ENCODE measurements around the gene KCTD14. TPM values are rescaled to one million over a fixed set of nuclear protein-coding genes. Genes with fewer than 3 reads are reported as not detected.
"Not testable (repeated sequence)": the region's sequence is repeated elsewhere in the genome, so short reads cannot be mapped to it uniquely, and the experiment has no call there.

KCTD14 gene
- total RNA-seq, 2 experiments from 2014 or later = not detected

- Histone ChIP-seq H3K4me2 (ENCODE audit: low read length) (no peak overlapping the region), H3K79me2 (ENCODE audit: insufficient read depth, low read depth, low read length) (peaks cover 32% of the 10 kb centered on the region), H4K20me1 (ENCODE audit: insufficient read depth, low read length) (no peaks in the 10 kb centered on the region), H3K9me3 (ENCODE audit: low read length) (no peaks in the 10 kb centered on the region), H3K4me1 (ENCODE audit: insufficient read depth, low read length, poor library complexity, severe bottlenecking) (peaks cover 21% of the 10 kb centered on the region), H2AFZ (ENCODE audit: low read length) (no peak overlapping the region), H3K27ac (ENCODE audit: low read depth, low read length, poor library complexity, severe bottlenecking) (no peak overlapping the region), H3K4me3 (ENCODE audit: low read depth, low read length, poor library complexity, severe bottlenecking) (no peak overlapping the region), H3K9me2 (ENCODE audit: insufficient read depth, low read length) (no peaks in the 10 kb centered on the region), H3K36me3 (ENCODE audit: insufficient read depth, low read length) (peaks cover 56% of the 10 kb centered on the region)
- no peak for DNase-seq (ENCODE audit: low spot score)
- no TSS peak for BruUV-seq (replicated peaks)
- no peak for TF ChIP-seq CTCF (conservative IDR thresholded peaks at IDR 0.05; ENCODE audit: low read length)
- TF ChIP-seq EZH2phosphoT487 (IDR thresholded peaks at IDR 0.05; ENCODE audit: borderline replicate concordance, low read depth, low read length) = no peak
- intact Hi-C loops (cut with micrococcal nuclease; ENCODE audit: unreplicated experiment) = loop anchor here (10.0 kb wide), 2 partner anchors 144 to 1546 kb away; partner anchors contain the start of genes ALG8 and EMSY
- CTCF ChIA-PET (ENCODE audit: unreplicated experiment) = no interaction called here
- POLR2A ChIA-PET = no interaction called here
Observed at GRCh38 chr11:77990981-77991380, 32.1 kb downstream of the KCTD14 start.

- H2AFZ ChIP-seq (ENCODE audit: low read length); POLR2A ChIA-PET; H3K4me3 ChIP-seq (ENCODE audit: low read depth, low read length, poor library complexity, severe bottlenecking); H3K4me2 ChIP-seq (ENCODE audit: low read length); H4K20me1 ChIP-seq (ENCODE audit: insufficient read depth, low read length); CTCF ChIA-PET (ENCODE audit: unreplicated experiment); BruUV-seq (replicated peaks); intact Hi-C loops (cut with micrococcal nuclease; ENCODE audit: unreplicated experiment); H3K9me2 ChIP-seq (ENCODE audit: insufficient read depth, low read length); DNase-seq (ENCODE audit: low spot score); H3K4me1 ChIP-seq (ENCODE audit: insufficient read depth, low read length, poor library complexity, severe bottlenecking); H3K27ac ChIP-seq (ENCODE audit: low read depth, low read length, poor library complexity, severe bottlenecking); H3K9me3 ChIP-seq (ENCODE audit: low read length): not testable (repeated sequence)
- Histone ChIP-seq H3K79me2 (ENCODE audit: insufficient read depth, low read depth, low read length) (peaks cover 21% of the 10 kb centered on the region), H3K36me3 (ENCODE audit: insufficient read depth, low read length) (peaks cover 91% of the 10 kb centered on the region)
Observed at GRCh38 chr11:77986456-77986855, 36.6 kb downstream of the KCTD14 start.

GRCh38 chr11:77981346-77981947 is 41.6 kb downstream of the KCTD14 start:
- no peak for DNase-seq (ENCODE audit: low spot score)
- H3K9me3 ChIP-seq (ENCODE audit: low read length) = no peaks in the 10 kb centered on the region
- ChIA-PET CTCF (ENCODE audit: unreplicated experiment) (no interaction called here), POLR2A (interaction anchor here (0.7 to 1.2 kb wide), 4 partner anchors 11 to 254 kb away, joined by 3 to 4 read pairs (median 4); partner anchors contain the start of gene INTS4)
- no peaks in the 10 kb centered on the region for H3K4me1 ChIP-seq (ENCODE audit: insufficient read depth, low read length, poor library complexity, severe bottlenecking)
- H3K36me3 ChIP-seq (ENCODE audit: insufficient read depth, low read length) = peaks cover 79% of the 10 kb centered on the region
- TF ChIP-seq CTCF (conservative IDR thresholded peaks at IDR 0.05; ENCODE audit: low read length) (no peak), EZH2phosphoT487 (IDR thresholded peaks at IDR 0.05; ENCODE audit: borderline replicate concordance, low read depth, low read length) (no peak)
- H3K9me2 ChIP-seq (ENCODE audit: insufficient read depth, low read length) = no peaks in the 10 kb centered on the region
- intact Hi-C loops (cut with micrococcal nuclease; ENCODE audit: unreplicated experiment) = no loop called here
- no peak overlapping the region for H3K4me3 ChIP-seq (ENCODE audit: low read depth, low read length, poor library complexity, severe bottlenecking)
- H3K4me2 ChIP-seq (ENCODE audit: low read length) = no peak overlapping the region
- H3K27ac ChIP-seq (ENCODE audit: low read depth, low read length, poor library complexity, severe bottlenecking) = no peak overlapping the region
- no peaks in the 10 kb centered on the region for H4K20me1 ChIP-seq (ENCODE audit: insufficient read depth, low read length)
- BruUV-seq (replicated peaks) = no TSS peak
- peaks cover 11% of the 10 kb centered on the region; the same call in 1 of the 2 replicates for H3K79me2 ChIP-seq (ENCODE audit: insufficient read depth, low read depth, low read length)
- no peak overlapping the region for H2AFZ ChIP-seq (ENCODE audit: low read length)

Measured in OCI-LY7 (cell line).